GM10266 (cell line): Measurements from ENCODE around the gene MTMR3.

Experiments used
- DNase-seq: peaks from one replicate; pipeline ENCODE4 v3.0.0; 2012; ENCODE audit errors: extremely low spot score
- TF ChIP-seq, protein P1 (sequence below): IDR thresholded peaks from 2 replicates; pipeline ENCODE4 v1.5.1; 2012; ENCODE audit warnings: mild to moderate bottlenecking, low read depth; ENCODE audit not compliant: control insufficient read depth, insufficient read depth; ENCODE audit errors: missing control alignments

Gene MTMR3

DNA sequence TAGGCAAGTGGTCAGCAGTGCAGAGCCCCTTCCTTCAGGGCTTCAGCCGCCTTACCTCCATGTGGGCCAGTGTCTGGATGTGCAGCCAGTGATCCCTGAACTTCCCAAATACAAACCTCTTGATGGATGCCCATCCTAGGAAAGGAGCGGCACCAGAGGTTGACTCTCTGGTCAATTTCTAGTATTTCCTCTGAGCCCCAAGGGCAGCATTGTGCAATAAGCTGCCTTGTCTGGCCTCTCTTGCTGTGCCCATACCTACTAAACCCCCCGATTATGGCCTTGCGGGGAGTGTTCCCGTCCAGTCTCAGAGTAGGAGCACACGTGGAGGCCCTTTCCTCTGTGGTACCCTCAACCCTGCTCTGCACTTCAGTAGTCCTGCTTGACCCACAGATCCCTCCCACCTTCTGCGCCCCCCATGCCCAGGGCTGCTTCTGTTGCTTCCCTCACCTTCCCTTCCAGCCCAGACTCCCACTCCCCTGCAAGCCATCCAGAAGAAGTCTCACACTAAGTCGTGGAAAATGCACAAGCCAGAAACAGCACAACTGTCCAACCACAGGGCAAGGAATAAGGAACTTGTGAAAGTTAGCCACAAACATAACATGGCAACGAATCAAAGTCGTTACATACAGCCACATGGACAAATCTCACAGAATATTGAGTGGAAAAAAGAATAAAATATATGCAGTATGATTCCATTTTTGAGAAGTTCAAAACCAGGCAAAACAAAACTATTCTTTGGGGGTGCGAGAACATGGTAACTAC is 157.7 kb downstream of the MTMR3 start:
- TF ChIP-seq, protein P1, sequence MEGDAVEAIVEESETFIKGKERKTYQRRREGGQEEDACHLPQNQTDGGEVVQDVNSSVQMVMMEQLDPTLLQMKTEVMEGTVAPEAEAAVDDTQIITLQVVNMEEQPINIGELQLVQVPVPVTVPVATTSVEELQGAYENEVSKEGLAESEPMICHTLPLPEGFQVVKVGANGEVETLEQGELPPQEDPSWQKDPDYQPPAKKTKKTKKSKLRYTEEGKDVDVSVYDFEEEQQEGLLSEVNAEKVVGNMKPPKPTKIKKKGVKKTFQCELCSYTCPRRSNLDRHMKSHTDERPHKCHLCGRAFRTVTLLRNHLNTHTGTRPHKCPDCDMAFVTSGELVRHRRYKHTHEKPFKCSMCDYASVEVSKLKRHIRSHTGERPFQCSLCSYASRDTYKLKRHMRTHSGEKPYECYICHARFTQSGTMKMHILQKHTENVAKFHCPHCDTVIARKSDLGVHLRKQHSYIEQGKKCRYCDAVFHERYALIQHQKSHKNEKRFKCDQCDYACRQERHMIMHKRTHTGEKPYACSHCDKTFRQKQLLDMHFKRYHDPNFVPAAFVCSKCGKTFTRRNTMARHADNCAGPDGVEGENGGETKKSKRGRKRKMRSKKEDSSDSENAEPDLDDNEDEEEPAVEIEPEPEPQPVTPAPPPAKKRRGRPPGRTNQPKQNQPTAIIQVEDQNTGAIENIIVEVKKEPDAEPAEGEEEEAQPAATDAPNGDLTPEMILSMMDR: no peak

DNA sequence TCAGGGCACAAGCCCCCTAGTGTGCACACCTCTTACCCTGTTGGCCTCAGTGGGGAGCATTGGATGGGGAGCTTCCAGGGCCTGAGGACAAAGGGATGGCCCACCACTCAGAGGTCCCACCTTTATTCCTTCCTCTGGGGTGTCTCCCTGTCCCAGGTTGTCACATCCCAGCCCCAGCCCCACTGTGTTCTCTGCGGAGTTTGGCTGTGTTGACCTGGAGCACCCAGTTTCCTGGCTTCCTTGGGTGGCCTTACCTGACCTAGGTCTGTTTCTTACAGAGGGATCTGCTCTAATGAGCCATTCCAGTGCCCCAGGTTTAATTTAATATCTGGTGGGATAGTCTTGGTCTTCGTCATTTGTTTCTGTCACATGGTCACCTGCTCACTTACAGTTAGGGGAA is 158.5 kb downstream of the MTMR3 start:
- no peak for DNase-seq
- TF ChIP-seq, protein P1: no peak

More for the DNA sequence above, 157.7 kb downstream of the MTMR3 start:
- no peak for DNase-seq

DNA sequence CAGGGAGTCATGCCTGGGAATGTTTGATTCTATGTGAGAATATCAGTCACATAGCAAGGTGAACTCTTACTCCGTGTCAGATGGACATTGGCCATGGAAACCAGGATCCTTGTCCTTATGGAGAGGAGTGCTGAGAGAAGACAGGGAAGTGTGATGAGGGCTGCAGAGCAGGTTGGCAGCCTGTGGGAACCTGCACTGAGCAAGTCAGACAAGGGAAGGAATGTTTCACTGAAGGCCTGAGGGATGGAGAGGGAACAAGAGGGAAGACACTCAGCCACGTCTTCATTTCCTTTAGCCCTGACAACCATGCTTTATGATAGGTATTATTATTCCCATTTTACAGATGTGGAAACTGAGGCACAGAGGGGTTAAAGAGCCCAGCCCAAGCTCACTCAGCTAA is 158.9 kb downstream of the MTMR3 start:
- DNase-seq: no peak
- TF ChIP-seq, protein P1: no peak

DNA sequence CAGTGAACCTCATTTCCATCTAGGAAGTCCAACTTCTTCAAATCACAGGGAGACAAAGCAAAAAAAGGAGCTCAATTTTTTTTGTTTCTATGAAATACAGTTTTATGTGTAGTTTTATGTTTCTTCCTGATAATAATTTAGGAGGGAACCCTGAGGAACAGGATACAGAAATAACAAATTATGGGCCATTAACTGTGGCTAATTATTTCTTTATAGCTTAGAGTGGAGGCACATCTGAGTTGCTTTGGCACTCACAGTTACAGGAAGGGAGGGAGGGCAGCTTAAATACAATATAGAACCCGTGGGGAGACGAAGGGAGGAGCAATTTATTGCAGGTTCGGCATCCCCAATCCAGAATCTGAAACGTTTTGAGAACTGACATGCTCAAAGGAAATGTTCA is 160.2 kb downstream of the MTMR3 start:
- TF ChIP-seq, protein P1: no peak
- no peak for DNase-seq

DNA sequence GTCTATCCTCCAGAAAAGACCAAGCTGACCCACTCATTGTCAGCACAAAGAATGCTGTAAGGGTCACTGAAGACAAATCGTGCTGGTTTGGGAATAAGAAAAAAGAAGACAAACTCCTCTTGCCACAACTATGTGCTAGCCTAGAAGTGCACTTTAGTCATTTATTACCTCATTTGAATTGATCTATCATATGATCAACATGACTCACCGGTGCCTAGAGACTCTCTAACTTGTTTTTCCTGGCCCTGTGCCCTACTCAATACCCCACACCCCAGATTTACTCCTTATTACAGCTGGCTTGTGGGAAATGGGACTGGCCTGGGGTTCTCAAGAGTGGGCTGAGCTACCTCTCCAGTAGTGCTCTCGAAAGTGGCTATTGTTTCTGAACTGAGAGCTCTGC is 161.4 kb downstream of the MTMR3 start:
- DNase-seq: no peak
- TF ChIP-seq, protein P1: no peak

DNA sequence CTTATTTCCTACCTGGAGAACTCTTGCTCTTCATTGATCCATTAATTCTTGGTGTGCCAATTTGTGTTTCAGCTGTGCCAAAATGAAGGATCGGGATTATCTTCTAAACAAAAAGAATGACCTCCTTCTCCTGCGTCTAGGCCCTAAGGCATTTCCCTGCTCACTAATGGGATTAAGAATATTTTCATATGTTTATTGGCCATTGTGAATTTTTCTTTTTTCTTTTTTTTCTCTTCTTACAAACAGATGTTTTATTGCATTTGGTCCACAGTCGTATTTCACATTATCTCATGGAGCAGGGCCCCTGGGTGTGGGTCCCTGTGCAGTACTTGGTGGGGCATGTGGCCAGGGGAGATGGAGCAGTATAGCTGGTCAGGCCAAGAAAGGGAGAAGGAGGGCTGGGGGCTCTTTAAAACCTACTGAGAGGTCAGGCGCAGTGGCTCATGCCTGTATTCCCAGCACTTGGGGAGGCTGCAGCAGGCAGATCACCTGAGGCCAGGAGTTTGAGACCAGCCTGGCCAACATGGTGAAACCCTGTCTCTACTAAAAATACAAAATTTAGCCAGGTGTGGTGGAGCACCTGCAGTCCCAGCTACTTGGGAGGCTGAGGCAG is 162.0 kb downstream of the MTMR3 start:
- DNase-seq: no peak
- TF ChIP-seq, protein P1: no peak

DNA sequence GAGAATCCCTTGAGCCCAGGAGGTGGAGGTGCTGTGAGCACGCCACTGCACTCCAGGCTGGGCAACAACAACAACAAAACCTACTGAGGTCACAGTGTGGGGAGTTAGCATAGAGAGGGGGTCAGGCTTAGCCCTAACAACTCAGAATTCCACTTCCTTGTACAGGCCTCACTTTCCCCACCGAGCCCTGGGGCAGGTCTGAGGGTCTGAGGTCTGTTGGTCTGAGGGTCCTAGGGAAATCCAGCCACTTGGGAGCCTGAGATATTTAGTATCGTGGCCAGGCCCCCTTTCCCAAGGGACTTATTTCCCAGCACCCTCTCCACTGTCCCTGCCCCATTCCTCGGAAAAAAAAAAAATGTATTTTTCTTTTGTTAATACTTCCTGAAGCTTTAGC is 162.5 kb downstream of the MTMR3 start:
- TF ChIP-seq, protein P1: no peak

More for the DNA sequence above, 162.5 kb downstream of the MTMR3 start:
- no peak for DNase-seq
